ENCODE data around the gene IER2. TPM values are rescaled to one million over a fixed set of nuclear protein-coding genes. Genes with fewer than 3 reads are reported as not detected.

IER2 gene
- total and polyA plus RNA-seq, 9 of the 15 experiments (the other 6 are each of a cell fraction or from before 2014, with no cell fraction given): 4.5 to 205 (median 23.7) TPM

- TF ChIP-seq HOXB6 (CRISPR knock-in tag; IDR thresholded peaks at IDR 0.05; ENCODE audit: borderline replicate concordance) (no peak), NCOR1 (IDR thresholded peaks at IDR 0.05) (peak; percentile 53), MYC (IDR thresholded peaks at IDR 0.05; ENCODE audit: low read depth, low read length) (peak; percentile 92), MYC (CRISPR knock-in tag; IDR thresholded peaks at IDR 0.05; ENCODE audit: borderline replicate concordance, low read depth) (no peak), NFYB (IDR thresholded peaks at IDR 0.05; ENCODE audit: extremely low read depth, insufficient read length) (no peak), ETV6 (IDR thresholded peaks at IDR 0.05; ENCODE audit: borderline replicate concordance in 1 of 2, low read depth in 2 of 2, low read length in 1 of 2) (no peak), ETV6 (CRISPR knock-in tag; IDR thresholded peaks at IDR 0.05; ENCODE audit: borderline replicate concordance) (no peak; the same call in 1 of the 2 replicates), SLC30A9 (CRISPR knock-in tag; IDR thresholded peaks at IDR 0.05) (no peak), SMARCA4 (IDR thresholded peaks at IDR 0.05) (peak; percentile 72; the same call in 1 of the 2 replicates), CUX1 (CRISPR knock-in tag; IDR thresholded peaks at IDR 0.05) (no peak), YY1 (IDR thresholded peaks at IDR 0.05; ENCODE audit: borderline replicate concordance in 1 of 3, control insufficient read depth in 1 of 3, extremely low read depth in 1 of 3, insufficient read depth in 3 of 3, insufficient read length in 1 of 3, insufficient replicate concordance in 2 of 3, low read depth in 1 of 3, low read length in 2 of 3) (peak; percentile 98 to 100 (median 99)), TCF7 (IDR thresholded peaks at IDR 0.05; ENCODE audit: borderline replicate concordance) (no peak), MEF2A (IDR thresholded peaks at IDR 0.05; ENCODE audit: control insufficient read depth, low read depth, low read length) (no peak), ARNT (IDR thresholded peaks at IDR 0.05) (peak; percentile 38 to 74; a peak in 2 of 4 replicates), PATZ1 (CRISPR knock-in tag; IDR thresholded peaks at IDR 0.05; ENCODE audit: borderline replicate concordance) (no peak), BDP1 (IDR thresholded peaks at IDR 0.05; ENCODE audit: insufficient read depth, insufficient read length) (no peak), TRIM25 (IDR thresholded peaks at IDR 0.05; ENCODE audit: borderline replicate concordance) (no peak), CCNT2 (IDR thresholded peaks at IDR 0.05; ENCODE audit: borderline replicate concordance, extremely low read depth, insufficient read length, low read depth, low read length) (peak; percentile 56)
Observed at GRCh38 chr19:13150187-13150930, at the start of gene IER2, which contains the start of gene STX10 (continued).
